AG09319 (cell line): ENCODE measurements around the gene SLAMF6.
"Not testable (repeated sequence)": the region's sequence is repeated elsewhere in the genome, so short reads cannot be mapped to it uniquely, and the experiment has no call there.

Experiments used
- DNase-seq: peaks from one replicate; pipeline ENCODE4 v3.0.0-alpha.2; 2010; ENCODE audit warnings: low read depth; ENCODE audit errors: extremely low read depth
- CTCF ChIP-seq: IDR thresholded peaks from 2 replicates; pipeline ENCODE4 v1.5.1; 2011; ENCODE audit warnings: low read depth, mild to moderate bottlenecking, inconsistent platforms, low read length, moderate library complexity

Gene SLAMF6

GRCh38 chr1:160537714-160538665 is 14.9 kb upstream of the SLAMF6 start:
- no peak for TF ChIP-seq CTCF
- DNase-seq, result no peak

- no peak for TF ChIP-seq CTCF
- DNase-seq, result no peak
These were observed 12.0 kb upstream of the SLAMF6 start for GRCh38 chr1:160534823-160535605.

- not testable (repeated sequence) for DNase-seq
These were observed 9.4 kb upstream of the SLAMF6 start for GRCh38 chr1:160532557-160532813.

GRCh38 chr1:160531809-160532556 is 8.9 kb upstream of the SLAMF6 start:
- DNase-seq, result not testable (repeated sequence)

- not testable (repeated sequence) for DNase-seq
These were observed 6.4 kb upstream of the SLAMF6 start for GRCh38 chr1:160529401-160529952.

GRCh38 chr1:160523789-160524188 is 734 bp upstream of the SLAMF6 start:
- not testable (repeated sequence) for DNase-seq

GRCh38 chr1:160522136-160522535 is 919 bp downstream of the SLAMF6 start:
- TF ChIP-seq CTCF, result no peak
- no peak for DNase-seq

GRCh38 chr1:160521554-160521953 is 1.5 kb downstream of the SLAMF6 start:
- no peak for DNase-seq
- TF ChIP-seq CTCF, result no peak

GRCh38 chr1:160520999-160521398 is 2.1 kb downstream of the SLAMF6 start:
- TF ChIP-seq CTCF, result no peak

More at GRCh38 chr1:160520999-160521398, 2.1 kb downstream of the SLAMF6 start:
- DNase-seq, result no peak
